ENCODE data around the gene DNAJC11. TPM values are rescaled to one million over a fixed set of nuclear protein-coding genes. Genes with fewer than 3 reads are reported as not detected.

Gene DNAJC11
- total and polyA plus RNA-seq, 7 donors, result 21.0 to 48.5 (median 33.0) TPM

DNA sequence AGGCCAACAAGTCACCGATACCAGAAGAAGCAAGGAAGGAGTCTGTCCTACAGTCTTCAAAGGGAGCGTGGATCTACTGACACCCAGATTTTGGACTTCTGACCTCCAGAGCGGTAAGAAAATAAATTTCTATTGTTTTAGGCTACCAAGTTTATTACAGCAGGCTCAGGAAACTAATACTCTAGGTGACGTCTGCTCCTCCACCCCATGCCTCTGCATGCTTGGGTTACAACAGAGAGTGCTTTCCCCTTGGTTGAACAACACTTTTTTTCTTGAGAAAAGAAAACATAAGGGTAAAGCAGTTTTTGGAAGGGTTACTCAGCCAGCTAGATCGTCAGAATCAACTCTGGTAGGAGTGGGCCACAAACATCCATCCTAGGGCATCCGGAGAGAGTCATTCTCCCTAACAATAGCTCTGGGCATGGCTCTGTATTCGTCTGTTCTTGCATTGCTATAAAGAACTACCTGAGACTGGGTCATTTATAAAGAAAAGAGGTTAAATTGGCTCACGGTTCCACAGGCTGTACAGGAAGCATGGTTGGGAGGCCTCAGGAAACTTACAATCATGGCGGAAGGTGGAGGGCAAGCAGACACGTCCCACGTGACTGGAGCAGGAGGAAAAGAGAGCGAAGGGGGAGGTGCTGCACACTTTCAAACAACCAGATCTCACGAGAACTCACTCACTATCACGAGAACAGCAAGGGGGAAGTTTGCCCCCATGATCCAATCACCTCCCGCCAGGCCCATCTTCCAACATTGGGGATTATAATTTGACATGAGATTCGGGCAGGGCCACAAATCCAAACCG lies 22.2 kb upstream of the DNAJC11 start:
- intact Hi-C loops (cut with DNase I), result loop anchor here (5.0 kb wide), 2 partner anchors 168 to 923 kb away; no protein-coding TSS in a partner anchor
- H3K27ac ChIP-seq, result peak overlapping the region in 1 of 4 donors; percentile 52

DNA sequence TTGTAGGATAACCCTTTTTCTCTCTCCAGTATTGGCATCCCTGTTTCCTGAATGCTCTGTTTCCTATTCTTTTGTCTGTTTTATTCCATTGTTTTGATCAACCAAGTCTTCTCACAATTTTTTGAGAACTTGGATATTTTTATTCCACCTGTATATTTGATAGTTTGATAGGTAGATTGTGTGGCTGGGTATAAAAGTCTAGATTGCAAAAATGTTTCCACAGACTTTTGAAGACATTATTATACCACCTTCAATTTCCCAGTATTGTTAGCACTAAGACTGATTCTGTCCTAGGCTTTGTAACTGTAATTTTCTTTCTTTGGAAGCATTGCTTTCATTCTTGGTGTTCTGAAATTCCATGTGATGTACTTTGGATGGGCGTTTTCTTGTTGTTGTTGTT lies 9.6 kb upstream of the DNAJC11 start:
- H3K4me1 ChIP-seq, result no peaks in the 10 kb centered on the region
- WGBS, 2 donors, result 85 to 87% methylated on average over 1 of the region's 1 CpG
- DNase-seq, result no peak

More for the DNA sequence above, 22.2 kb upstream of the DNAJC11 start:
- no peaks in the 10 kb centered on the region for H3K36me3 ChIP-seq
- DNase-seq, result no peak
- 69 to 71% methylated on average over 17 of the region's 17 CpGs for WGBS, 2 donors
- H3K4me1 ChIP-seq, result peaks cover 0 to 14% (median 7%) of the 10 kb centered on the region in 4 donors
- H3K9me3 ChIP-seq, result no peaks in the 10 kb centered on the region
- TF ChIP-seq, protein P1, sequence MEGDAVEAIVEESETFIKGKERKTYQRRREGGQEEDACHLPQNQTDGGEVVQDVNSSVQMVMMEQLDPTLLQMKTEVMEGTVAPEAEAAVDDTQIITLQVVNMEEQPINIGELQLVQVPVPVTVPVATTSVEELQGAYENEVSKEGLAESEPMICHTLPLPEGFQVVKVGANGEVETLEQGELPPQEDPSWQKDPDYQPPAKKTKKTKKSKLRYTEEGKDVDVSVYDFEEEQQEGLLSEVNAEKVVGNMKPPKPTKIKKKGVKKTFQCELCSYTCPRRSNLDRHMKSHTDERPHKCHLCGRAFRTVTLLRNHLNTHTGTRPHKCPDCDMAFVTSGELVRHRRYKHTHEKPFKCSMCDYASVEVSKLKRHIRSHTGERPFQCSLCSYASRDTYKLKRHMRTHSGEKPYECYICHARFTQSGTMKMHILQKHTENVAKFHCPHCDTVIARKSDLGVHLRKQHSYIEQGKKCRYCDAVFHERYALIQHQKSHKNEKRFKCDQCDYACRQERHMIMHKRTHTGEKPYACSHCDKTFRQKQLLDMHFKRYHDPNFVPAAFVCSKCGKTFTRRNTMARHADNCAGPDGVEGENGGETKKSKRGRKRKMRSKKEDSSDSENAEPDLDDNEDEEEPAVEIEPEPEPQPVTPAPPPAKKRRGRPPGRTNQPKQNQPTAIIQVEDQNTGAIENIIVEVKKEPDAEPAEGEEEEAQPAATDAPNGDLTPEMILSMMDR (IDR thresholded peaks at IDR 0.05), result no peak
- no peak for TF ChIP-seq POLR2AphosphoS5 (IDR thresholded peaks at IDR 0.05)
- no peak for TF ChIP-seq EP300 (IDR thresholded peaks at IDR 0.05)
- no peak for TF ChIP-seq POLR2A (IDR thresholded peaks at IDR 0.05)
- H3K27me3 ChIP-seq, result no peaks in the 10 kb centered on the region
- H3K4me3 ChIP-seq, result no peak overlapping the region

DNA sequence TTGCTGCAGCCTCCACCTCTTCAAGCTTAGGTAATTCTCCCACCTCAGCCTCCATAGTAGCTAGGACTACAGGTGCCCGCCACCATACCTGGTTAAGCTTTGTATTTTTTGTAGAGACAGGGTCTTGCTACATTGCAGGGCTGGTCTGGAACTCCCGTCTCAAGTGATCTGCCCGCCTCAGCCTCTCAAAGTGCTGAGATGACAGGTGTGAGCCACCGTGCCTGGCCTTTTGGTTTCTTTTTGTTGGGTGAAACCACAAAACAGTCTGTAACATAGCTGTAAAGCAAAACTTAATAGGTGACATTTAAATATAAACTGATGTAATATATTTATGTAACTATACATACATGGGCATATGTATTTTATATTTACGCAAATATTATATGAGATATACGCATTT lies 3.1 kb upstream of the DNAJC11 start:
- TF ChIP-seq, protein P1 (IDR thresholded peaks at IDR 0.05), result no peak
- TF ChIP-seq EP300 (IDR thresholded peaks at IDR 0.05) (no peak), POLR2AphosphoS5 (IDR thresholded peaks at IDR 0.05) (no peak), POLR2A (IDR thresholded peaks at IDR 0.05) (no peak)
- no peaks in the 10 kb centered on the region for H3K36me3 ChIP-seq
- H3K27me3 ChIP-seq, result no peaks in the 10 kb centered on the region
- H3K4me1 ChIP-seq, result peaks cover 0 to 42% (median 32%) of the 10 kb centered on the region in 4 donors
- H3K9me3 ChIP-seq, result no peaks in the 10 kb centered on the region
- intact Hi-C loops (cut with DNase I), result loop anchor here (5.0 kb wide), 1 partner anchor 122 kb away; no protein-coding TSS in a partner anchor
- WGBS, 2 donors, result 72 to 75% methylated on average over 6 of the region's 6 CpGs
- H3K4me3 ChIP-seq, result no peak overlapping the region
- peak overlapping the region in 3 of 4 donors; percentile 60 to 93 (median 89) for H3K27ac ChIP-seq
- DNase-seq, result no peak

More for the DNA sequence above, 9.6 kb upstream of the DNAJC11 start:
- no peaks in the 10 kb centered on the region for H3K27me3 ChIP-seq
- H3K27ac ChIP-seq, result no peak overlapping the region
- H3K9me3 ChIP-seq, result peaks cover 0 to 3% (median 0%) of the 10 kb centered on the region in 4 donors
- H3K4me3 ChIP-seq, result no peak overlapping the region
- TF ChIP-seq POLR2AphosphoS5 (IDR thresholded peaks at IDR 0.05), result no peak
- TF ChIP-seq EP300 (IDR thresholded peaks at IDR 0.05), result no peak
- TF ChIP-seq, protein P1 (IDR thresholded peaks at IDR 0.05), result no peak
- TF ChIP-seq POLR2A (IDR thresholded peaks at IDR 0.05), result no peak
- H3K36me3 ChIP-seq, result no peaks in the 10 kb centered on the region
- intact Hi-C loops (cut with DNase I), result no loop called here

DNA sequence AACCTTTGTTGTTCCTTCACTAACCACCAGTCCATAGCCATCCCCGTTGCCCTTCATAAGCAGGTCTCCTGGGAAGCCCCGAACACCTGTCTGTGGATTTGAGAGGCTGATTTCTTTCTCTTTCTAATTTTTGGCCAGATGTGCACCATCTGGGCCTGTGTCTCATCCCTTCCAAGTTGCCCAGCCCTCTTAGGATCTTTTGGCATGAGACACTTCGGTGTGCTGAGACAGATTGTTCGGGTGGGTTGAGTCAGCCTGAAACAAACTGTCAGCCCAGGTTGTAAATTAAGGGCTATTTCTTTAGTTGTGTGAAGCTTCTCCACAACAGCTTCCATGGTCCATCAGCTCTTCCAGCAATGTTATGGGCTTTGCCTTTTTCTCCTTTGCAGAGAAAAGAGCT lies 1.4 kb upstream of the DNAJC11 start:
- Histone ChIP-seq H3K27me3 (no peaks in the 10 kb centered on the region), H3K4me3 (no peak overlapping the region), H3K36me3 (no peaks in the 10 kb centered on the region), H3K9me3 (no peaks in the 10 kb centered on the region), H3K4me1 (peaks cover 0 to 55% (median 38%) of the 10 kb centered on the region in 4 donors), H3K27ac (peak overlapping the region in 3 of 4 donors; percentile 60 to 93 (median 89))
- DNase-seq, result no peak
- TF ChIP-seq POLR2AphosphoS5 (IDR thresholded peaks at IDR 0.05) (no peak), EP300 (IDR thresholded peaks at IDR 0.05) (no peak), POLR2A (IDR thresholded peaks at IDR 0.05) (no peak)
- TF ChIP-seq, protein P1 (IDR thresholded peaks at IDR 0.05), result no peak
- 86 to 93% methylated on average over 4 of the region's 4 CpGs for WGBS, 2 donors
- intact Hi-C loops (cut with DNase I), result loop anchor here (2.0 to 5.0 kb wide), 2 partner anchors 82 to 121 kb away; partner anchors contain the start of gene CAMTA1
